Measurements from ENCODE around the gene SLC25A25.

Gene SLC25A25

GRCh38 chr9:128121924-128122808 lies 54.1 kb downstream of the SLC25A25 start:
- H3K4me2 ChIP-seq (ENCODE audit: low read length), result no peak overlapping the region
- no peaks in the 10 kb centered on the region for H3K4me1 ChIP-seq

GRCh38 chr9:128122809-128123175 lies 54.8 kb downstream of the SLC25A25 start:
- H3K79me2 ChIP-seq, result no peaks in the 10 kb centered on the region
- no peak for TF ChIP-seq CTCF (IDR thresholded peaks at IDR 0.05)
- H3K4me1 ChIP-seq, result no peaks in the 10 kb centered on the region
- H2AFZ ChIP-seq, result no peak overlapping the region
- H3K4me2 ChIP-seq (ENCODE audit: low read length), result no peak overlapping the region
- H3K9ac ChIP-seq, result no peak overlapping the region
- no peaks in the 10 kb centered on the region for H3K27me3 ChIP-seq (ENCODE audit: control insufficient read depth, insufficient read depth, low read length)
- no peaks in the 10 kb centered on the region for H3K9me3 ChIP-seq (ENCODE audit: control insufficient read depth, low read length)
- no peaks in the 10 kb centered on the region for H3K36me3 ChIP-seq (ENCODE audit: control insufficient read depth, insufficient read depth, low read length)
- H3K4me3 ChIP-seq (ENCODE audit: low read depth, low read length), result no peak overlapping the region
- H3K27ac ChIP-seq, result no peak overlapping the region

More at GRCh38 chr9:128121924-128122808, 54.1 kb downstream of the SLC25A25 start:
- no peak for TF ChIP-seq CTCF (IDR thresholded peaks at IDR 0.05)
- no peaks in the 10 kb centered on the region for H3K27me3 ChIP-seq (ENCODE audit: control insufficient read depth, insufficient read depth, low read length)
- H3K79me2 ChIP-seq, result no peaks in the 10 kb centered on the region
- H3K27ac ChIP-seq, result no peak overlapping the region
- no peaks in the 10 kb centered on the region for H3K36me3 ChIP-seq (ENCODE audit: control insufficient read depth, insufficient read depth, low read length)
- no peak overlapping the region for H2AFZ ChIP-seq
- H3K9ac ChIP-seq, result no peak overlapping the region
- H3K4me3 ChIP-seq (ENCODE audit: low read depth, low read length), result no peak overlapping the region
- H3K9me3 ChIP-seq (ENCODE audit: control insufficient read depth, low read length), result no peaks in the 10 kb centered on the region

GRCh38 chr9:128123451-128124080 lies 55.5 kb downstream of the SLC25A25 start:
- no peaks in the 10 kb centered on the region for H3K4me1 ChIP-seq
- no peak overlapping the region for H3K4me2 ChIP-seq (ENCODE audit: low read length)
- H3K27ac ChIP-seq, result no peak overlapping the region
- no peaks in the 10 kb centered on the region for H3K79me2 ChIP-seq
- no peak overlapping the region for H3K4me3 ChIP-seq (ENCODE audit: low read depth, low read length)
- no peaks in the 10 kb centered on the region for H3K27me3 ChIP-seq (ENCODE audit: control insufficient read depth, insufficient read depth, low read length)
- no peak overlapping the region for H2AFZ ChIP-seq
- no peaks in the 10 kb centered on the region for H3K36me3 ChIP-seq (ENCODE audit: control insufficient read depth, insufficient read depth, low read length)
- no peak overlapping the region for H3K9ac ChIP-seq
- no peak for TF ChIP-seq CTCF (IDR thresholded peaks at IDR 0.05)
- no peaks in the 10 kb centered on the region for H3K9me3 ChIP-seq (ENCODE audit: control insufficient read depth, low read length)

- Histone ChIP-seq H3K79me2 (no peaks in the 10 kb centered on the region), H3K36me3 (ENCODE audit: control insufficient read depth, insufficient read depth, low read length) (no peaks in the 10 kb centered on the region), H3K27ac (no peak overlapping the region), H3K9ac (no peak overlapping the region), H3K4me1 (no peaks in the 10 kb centered on the region), H3K4me2 (ENCODE audit: low read length) (no peak overlapping the region), H3K9me3 (ENCODE audit: control insufficient read depth, low read length) (no peaks in the 10 kb centered on the region), H3K27me3 (ENCODE audit: control insufficient read depth, insufficient read depth, low read length) (no peaks in the 10 kb centered on the region), H2AFZ (no peak overlapping the region), H3K4me3 (ENCODE audit: low read depth, low read length) (no peak overlapping the region)
- no peak for TF ChIP-seq CTCF (IDR thresholded peaks at IDR 0.05)
These were observed 56.4 kb downstream of the SLC25A25 start for GRCh38 chr9:128124451-128124850.
